Suprapubic skin (tissue), 3 donors: ENCODE measurements around the gene CERS6.

Source experiments
- CTCF ChIP-seq, 2 donors: fragments of 200-600 bp in 1 of 2; fragments of 450-650 bp in 1 of 2; sonication (generic) in 1 of 2; IDR thresholded peaks; one replicate each; pipeline ENCODE4 v1.5.1; 2016 to 2019; ENCODE audit warnings: antibody characterized with exemption in 2 of 2, mild to moderate bottlenecking in 1 of 2, moderate library complexity in 1 of 2
- POLR2A ChIP-seq, 2 donors: fragments of 450-650 bp; IDR thresholded peaks; one replicate each; pipeline ENCODE4 v1.6.1; 2017; ENCODE audit warnings: antibody characterized with exemption in 2 of 2, mild to moderate bottlenecking in 2 of 2, moderate library complexity in 2 of 2

- TF ChIP-seq POLR2A (IDR thresholded peaks at IDR 0.05) (no peak), CTCF (IDR thresholded peaks at IDR 0.05) (no peak)
Observed at GRCh38 chr2:168624028-168624427, 168.0 kb downstream of the CERS6 start.
